Psoas muscle (tissue), 8 donors: Measurements from ENCODE around the gene ATP6V1F. TPM values are rescaled to one million over a fixed set of nuclear protein-coding genes. Genes with fewer than 3 reads are reported as not detected.

ENCODE experiments used
- ATAC-seq, 4 donors: fragments of 200-7000 bp; cut with Tn5 transposase; one replicate each; pipeline ENCODE4 v1.9.1; 2020; ENCODE audit warnings: moderate library complexity in 3 of 4, mild to moderate bottlenecking in 2 of 4
- DNase-seq, 2 donors: peaks; one replicate each; pipeline ENCODE4 v3.0.0-alpha.2; 2020
- H3K27ac ChIP-seq: fragments of 200-600 bp; one replicate; pipeline ENCODE4 v1.8.0; 2022
- H3K27me3 ChIP-seq, 3 donors: fragments of 200-600 bp in 1 of 3; one replicate each; pipeline versions ENCODE4 v1.6.1 to v1.8.0; 2013 to 2022; ENCODE audit warnings: low read length in 2 of 3, mild to moderate bottlenecking in 2 of 3, moderate library complexity in 1 of 3; ENCODE audit not compliant: insufficient read depth in 3 of 3
- H3K36me3 ChIP-seq, 2 donors: fragments of 200-600 bp in 1 of 2; one replicate each; pipeline versions ENCODE4 v1.6.1 to v1.8.0; 2013 to 2022; ENCODE audit warnings: low read depth in 1 of 2, mild to moderate bottlenecking in 1 of 2, moderate library complexity in 1 of 2; ENCODE audit not compliant: insufficient read depth in 1 of 2
- H3K4me1 ChIP-seq: fragments of 200-600 bp; one replicate; pipeline ENCODE4 v1.8.0; 2022
- H3K4me3 ChIP-seq: fragments of 200-600 bp; one replicate; pipeline ENCODE4 v1.8.0; 2022; ENCODE audit warnings: mild to moderate bottlenecking
- H3K9me3 ChIP-seq: fragments of 200-600 bp; one replicate; pipeline ENCODE4 v1.8.0; 2022
- WGBS, 3 donors: extraction: QIAGEN DNeasy Blood & Tissue Kit; methylation state at CpG; one replicate each; pipeline versions ENCODE4 v1.1.6 to v1.1.7; 2013; 5-methylcytosine and 5-hydroxymethylcytosine counted together
- intact Hi-C, 2 donors: fragments of 100-400 bp; cut with DNase I; formaldehyde crosslinking; loops; one replicate each; pipeline versions ENCODE4 v1.11.0 to v1.14.2; 2022
- polyA plus RNA-seq, 3 donors: library from polyadenylated mRNA; stranded (reverse); fragments of 200-250 nt; gene quantifications; one replicate each; pipeline ENCODE4 v1.2.3, GENCODE V29; 2013
- total RNA-seq, 4 donors: library from RNA; stranded (reverse); fragmentation: NEBNext Ultra II Directional in 2 of 4; extraction: Animal tissue kit (Norgen Biotek cat#: 25700) in 2 of 4; gene quantifications; one replicate each; pipeline versions ENCODE4 v1.2.1 to v1.2.4, GENCODE V29; 2021 to 2023
- TF ChIP-seq, protein P1 (sequence below): fragments of 200-600 bp; IDR thresholded peaks from one replicate; pipeline ENCODE4 v1.8.0; 2022; ENCODE audit warnings: antibody characterized with exemption
- donor health status: healthy with polysubstance abuse.
- donor health status: DM: no; HTN: no; CAD: no; lungs with moderate emphysema.
- donor health status: Bipolar disorder and iron deficiency.
- donor health status: healthy.
- donor health status: DM: yes; HTN: yes; CAD: no.
- donor health status: DM: no; HTN: no; CAD: no.
- donor health status: DM: no; HTN: no; CAD: no.
- donor health status: DM: yes; HTN: yes; CAD: no.

ATP6V1F gene
- total and polyA plus RNA-seq, 7 donors = 103 to 210 (median 143) TPM

DNA sequence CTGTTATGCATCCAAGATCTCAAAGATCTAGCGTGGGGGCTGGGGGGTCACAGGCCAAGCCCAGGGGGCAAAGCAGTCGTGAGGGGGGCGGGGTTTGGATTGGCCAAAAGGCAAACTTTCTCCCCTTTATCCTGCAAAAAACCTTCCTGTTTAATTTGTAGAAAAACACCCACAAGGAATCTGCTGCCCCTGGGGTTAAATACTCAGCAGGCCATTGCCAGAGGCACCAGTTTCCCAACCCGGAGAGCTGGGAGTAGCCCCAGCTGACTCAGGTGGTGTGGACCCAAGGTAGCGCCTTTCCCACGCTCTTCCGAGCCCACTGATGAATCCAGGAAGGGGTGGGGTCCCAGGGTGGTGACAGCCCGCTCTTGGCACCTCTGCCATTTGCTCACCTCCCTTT is 26.5 kb downstream of the ATP6V1F start:
- TF ChIP-seq, protein P1, sequence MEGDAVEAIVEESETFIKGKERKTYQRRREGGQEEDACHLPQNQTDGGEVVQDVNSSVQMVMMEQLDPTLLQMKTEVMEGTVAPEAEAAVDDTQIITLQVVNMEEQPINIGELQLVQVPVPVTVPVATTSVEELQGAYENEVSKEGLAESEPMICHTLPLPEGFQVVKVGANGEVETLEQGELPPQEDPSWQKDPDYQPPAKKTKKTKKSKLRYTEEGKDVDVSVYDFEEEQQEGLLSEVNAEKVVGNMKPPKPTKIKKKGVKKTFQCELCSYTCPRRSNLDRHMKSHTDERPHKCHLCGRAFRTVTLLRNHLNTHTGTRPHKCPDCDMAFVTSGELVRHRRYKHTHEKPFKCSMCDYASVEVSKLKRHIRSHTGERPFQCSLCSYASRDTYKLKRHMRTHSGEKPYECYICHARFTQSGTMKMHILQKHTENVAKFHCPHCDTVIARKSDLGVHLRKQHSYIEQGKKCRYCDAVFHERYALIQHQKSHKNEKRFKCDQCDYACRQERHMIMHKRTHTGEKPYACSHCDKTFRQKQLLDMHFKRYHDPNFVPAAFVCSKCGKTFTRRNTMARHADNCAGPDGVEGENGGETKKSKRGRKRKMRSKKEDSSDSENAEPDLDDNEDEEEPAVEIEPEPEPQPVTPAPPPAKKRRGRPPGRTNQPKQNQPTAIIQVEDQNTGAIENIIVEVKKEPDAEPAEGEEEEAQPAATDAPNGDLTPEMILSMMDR = no peak
- no peak overlapping the region for H3K4me3 ChIP-seq
- peaks cover 0 to 20% (median 4%) of the 10 kb centered on the region in 3 donors for H3K27me3 ChIP-seq
- intact Hi-C loops = no loop called here
- 67 to 76% (median 68%) methylated on average over 8 of the region's 8 CpGs for WGBS, 3 donors
- no peaks in the 10 kb centered on the region for H3K9me3 ChIP-seq
- H3K27ac ChIP-seq = no peak overlapping the region
- H3K4me1 ChIP-seq = no peaks in the 10 kb centered on the region
- ATAC-seq (no peak), DNase-seq (no peak)
- no peaks in the 10 kb centered on the region for H3K36me3 ChIP-seq

DNA sequence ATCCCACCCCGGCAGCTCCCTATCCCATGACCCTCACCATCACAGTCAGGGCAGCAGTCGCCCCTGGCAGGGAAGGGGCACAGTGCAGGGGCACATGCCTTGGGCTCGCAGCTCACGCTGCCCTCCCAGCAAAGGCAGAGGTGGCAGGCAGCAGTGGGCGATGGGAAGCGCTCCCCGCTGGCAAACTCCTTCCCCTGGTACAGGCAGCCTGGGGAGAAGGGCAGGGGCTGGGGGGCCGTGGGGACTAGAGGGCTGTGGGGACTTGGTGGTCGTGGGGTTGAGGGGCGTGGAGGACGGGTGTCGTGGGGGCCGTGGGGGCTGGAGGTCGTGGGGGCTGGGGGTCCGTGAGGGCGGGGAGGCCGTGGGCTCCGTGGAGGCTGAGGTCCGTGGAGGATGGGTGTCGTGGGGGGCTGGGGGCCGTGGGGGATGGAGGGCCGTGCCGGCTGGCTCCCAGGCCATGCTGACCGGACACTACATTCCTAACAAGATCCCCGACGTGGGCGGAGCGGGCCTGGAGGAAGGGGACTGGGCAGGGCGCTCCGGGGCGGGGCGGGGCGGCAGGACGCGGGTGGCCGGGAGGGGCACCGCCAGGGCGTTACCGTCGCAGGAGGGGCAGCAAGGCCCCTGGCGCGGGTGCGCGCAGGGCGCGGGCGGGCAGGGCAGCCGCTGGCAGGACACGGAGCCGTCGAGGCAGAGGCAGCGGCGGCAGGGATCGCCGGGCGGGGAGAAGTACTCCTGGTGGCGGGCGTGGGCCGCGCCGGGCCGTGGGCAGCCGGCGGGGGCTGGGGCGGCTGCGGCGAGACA is 27.9 kb downstream of the ATP6V1F start:
- ATAC-seq = peak in 2 of 4 donors; percentile 7 to 12
- peak in 1 of 2 donors; percentile 56 for DNase-seq
- peaks cover 0 to 20% (median 4%) of the 10 kb centered on the region in 3 donors for H3K27me3 ChIP-seq
- WGBS, 3 donors = 23 to 36% (median 24%) methylated on average over 36 to 67 of the region's 67 CpGs
- H3K9me3 ChIP-seq = no peaks in the 10 kb centered on the region
- TF ChIP-seq, protein P1 = no peak
- no peak overlapping the region for H3K27ac ChIP-seq
- intact Hi-C loops = no loop called here
- H3K4me1 ChIP-seq = no peaks in the 10 kb centered on the region
- H3K36me3 ChIP-seq = no peaks in the 10 kb centered on the region
- H3K4me3 ChIP-seq = no peak overlapping the region

DNA sequence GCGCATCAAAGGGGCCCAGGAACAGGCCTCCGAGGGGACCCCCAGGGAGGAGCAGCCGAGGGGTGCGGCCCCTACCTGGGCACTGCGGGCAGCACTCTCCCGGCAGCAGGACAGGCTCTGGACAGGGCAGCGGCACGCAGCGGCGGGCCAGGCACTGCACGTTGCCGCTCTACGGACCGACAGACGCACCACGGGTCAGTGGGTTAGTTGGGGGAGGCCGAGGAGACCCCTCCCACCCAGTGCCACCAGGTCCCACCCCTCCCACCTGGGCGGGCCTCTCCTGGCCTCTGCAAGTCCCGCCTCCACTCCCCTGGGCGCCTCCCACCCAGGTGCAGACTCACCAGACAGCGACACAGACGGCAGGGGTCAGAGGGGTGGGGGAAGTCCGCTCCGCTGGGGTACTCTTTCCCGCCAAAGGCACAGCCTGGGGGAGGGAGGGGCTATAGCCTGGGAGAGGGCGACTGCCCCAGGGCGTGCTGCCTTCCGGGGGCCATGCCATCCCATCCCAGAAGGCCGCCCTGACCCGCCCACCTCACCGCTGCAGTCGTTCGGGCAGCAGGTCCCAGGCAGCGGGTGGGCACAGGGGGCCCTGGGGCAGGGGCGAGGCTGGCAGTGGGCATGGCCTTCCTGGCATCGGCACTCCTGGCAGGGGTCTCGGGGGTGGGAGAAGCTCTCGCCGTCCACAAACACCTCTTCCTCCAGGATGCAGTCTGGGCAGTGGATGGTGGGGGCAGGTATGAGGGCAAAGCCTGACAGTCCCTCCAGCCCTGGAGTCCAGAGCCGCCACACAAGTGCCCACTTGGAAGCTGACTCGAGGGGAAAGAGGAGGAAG is 28.7 kb downstream of the ATP6V1F start:
- Histone ChIP-seq H3K4me3 (no peak overlapping the region), H3K36me3 (no peaks in the 10 kb centered on the region), H3K4me1 (no peaks in the 10 kb centered on the region), H3K9me3 (no peaks in the 10 kb centered on the region), H3K27me3 (peaks cover 0 to 20% (median 4%) of the 10 kb centered on the region in 3 donors), H3K27ac (no peak overlapping the region)
- WGBS, 3 donors = 29 to 41% (median 30%) methylated on average over 21 to 41 of the region's 41 CpGs
- DNase-seq (peak in 1 of 2 donors; percentile 50), ATAC-seq (peak in 2 of 4 donors; percentile 16 to 26)
- TF ChIP-seq, protein P1 = no peak
- intact Hi-C loops = no loop called here

DNA sequence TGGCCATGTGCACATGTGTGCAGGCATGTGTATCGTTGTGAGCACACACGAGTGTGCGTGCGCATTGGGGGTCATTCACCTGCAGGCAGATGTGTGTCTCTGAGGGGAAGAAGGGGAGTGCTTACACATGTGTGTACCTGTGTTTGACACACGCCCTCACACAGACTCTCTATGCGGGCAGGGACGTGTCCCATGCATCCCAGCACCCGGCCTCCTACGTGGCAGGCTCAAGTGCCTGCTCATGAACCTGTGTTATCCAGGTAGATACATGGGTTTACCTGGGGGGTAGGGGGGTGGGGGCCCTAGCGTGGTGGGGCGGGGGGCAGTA is 29.2 kb downstream of the ATP6V1F start:
- H3K36me3 ChIP-seq = no peaks in the 10 kb centered on the region
- no peak for ATAC-seq
- WGBS, 3 donors = 85 to 89% (median 87%) methylated on average over 11 of the region's 11 CpGs
- peaks cover 0 to 20% (median 4%) of the 10 kb centered on the region in 3 donors for H3K27me3 ChIP-seq
- TF ChIP-seq, protein P1 = no peak
- intact Hi-C loops = no loop called here
- H3K27ac ChIP-seq = no peak overlapping the region
- no peaks in the 10 kb centered on the region for H3K4me1 ChIP-seq
- no peak overlapping the region for H3K4me3 ChIP-seq
- H3K9me3 ChIP-seq = no peaks in the 10 kb centered on the region
- DNase-seq = peak in 1 of 2 donors; percentile 39
